SK-N-MC (cell line): ENCODE data around the gene PCBP4.

Experiments used
- EZH2 ChIP-seq: fragments of 200-600 bp; sonication (generic); IDR thresholded peaks from one replicate; pipeline ENCODE4 v1.6.1; 2017; ENCODE audit warnings: antibody characterized with exemption
- FOXP2 ChIP-seq: optimal IDR thresholded peaks from 2 replicates; pipeline ENCODE3; 2011; ENCODE audit warnings: mild to moderate bottlenecking, moderate library complexity; ENCODE audit not compliant: insufficient read depth; ENCODE audit errors: extremely low read length, control extremely low read depth
- POLR2AphosphoS5 ChIP-seq: IDR thresholded peaks from 2 replicates; pipeline ENCODE4 v1.6.1; 2012; ENCODE audit warnings: mild to moderate bottlenecking, low read depth, low read length, borderline replicate concordance

DNA sequence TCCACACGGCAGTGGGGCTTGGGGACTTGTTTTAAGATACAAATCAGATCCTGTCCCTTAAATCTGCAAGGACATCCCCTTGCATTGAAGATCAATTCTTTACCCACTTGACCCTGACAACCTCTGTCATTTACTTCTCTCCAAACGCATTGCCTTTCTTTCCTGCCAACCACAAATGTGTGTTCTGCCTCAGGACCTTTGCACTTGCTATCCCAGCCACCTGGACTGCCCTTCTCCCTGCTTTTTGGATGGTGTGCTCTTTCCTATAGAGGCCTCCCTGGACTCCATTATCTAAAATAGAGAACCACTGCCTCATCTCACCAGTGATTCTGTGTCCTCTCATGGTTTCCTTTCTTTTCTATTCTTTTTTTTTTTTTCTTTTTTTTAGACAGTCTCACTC lies 29.9 kb upstream of the PCBP4 start:
- no peak for TF ChIP-seq POLR2AphosphoS5
- TF ChIP-seq EZH2, result no peak
- no peak for TF ChIP-seq FOXP2
